ENCODE measurements around the gene EDA.

DNA sequence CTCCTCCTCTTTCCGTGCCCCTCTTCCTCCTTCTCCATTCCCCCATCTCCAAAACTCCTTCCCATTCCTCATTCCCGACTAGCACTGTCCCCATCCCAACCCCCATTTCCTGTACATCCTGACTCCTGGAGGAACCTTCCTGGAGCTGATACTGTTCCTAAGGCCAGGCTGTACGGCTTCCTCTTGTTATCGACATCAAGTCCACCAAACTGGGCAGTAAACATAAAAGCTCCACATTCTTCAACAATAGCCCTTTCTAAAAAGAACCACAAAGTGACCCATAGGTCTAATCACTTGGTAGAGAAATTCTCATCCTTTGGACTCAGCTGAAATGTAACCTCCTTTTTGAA is 410.9 kb downstream of the EDA start:
- TF ChIP-seq, protein P1, sequence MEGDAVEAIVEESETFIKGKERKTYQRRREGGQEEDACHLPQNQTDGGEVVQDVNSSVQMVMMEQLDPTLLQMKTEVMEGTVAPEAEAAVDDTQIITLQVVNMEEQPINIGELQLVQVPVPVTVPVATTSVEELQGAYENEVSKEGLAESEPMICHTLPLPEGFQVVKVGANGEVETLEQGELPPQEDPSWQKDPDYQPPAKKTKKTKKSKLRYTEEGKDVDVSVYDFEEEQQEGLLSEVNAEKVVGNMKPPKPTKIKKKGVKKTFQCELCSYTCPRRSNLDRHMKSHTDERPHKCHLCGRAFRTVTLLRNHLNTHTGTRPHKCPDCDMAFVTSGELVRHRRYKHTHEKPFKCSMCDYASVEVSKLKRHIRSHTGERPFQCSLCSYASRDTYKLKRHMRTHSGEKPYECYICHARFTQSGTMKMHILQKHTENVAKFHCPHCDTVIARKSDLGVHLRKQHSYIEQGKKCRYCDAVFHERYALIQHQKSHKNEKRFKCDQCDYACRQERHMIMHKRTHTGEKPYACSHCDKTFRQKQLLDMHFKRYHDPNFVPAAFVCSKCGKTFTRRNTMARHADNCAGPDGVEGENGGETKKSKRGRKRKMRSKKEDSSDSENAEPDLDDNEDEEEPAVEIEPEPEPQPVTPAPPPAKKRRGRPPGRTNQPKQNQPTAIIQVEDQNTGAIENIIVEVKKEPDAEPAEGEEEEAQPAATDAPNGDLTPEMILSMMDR (IDR thresholded peaks at IDR 0.05 in 2 of 3, conservative IDR thresholded peaks at IDR 0.05 in 1 of 3; ENCODE audit: borderline replicate concordance in 1 of 3, insufficient read depth in 1 of 3, low read depth in 2 of 3, low read length in 2 of 3) = no peak
- TF ChIP-seq YY1 (IDR thresholded peaks at IDR 0.05; ENCODE audit: extremely low read depth, insufficient replicate concordance, low read depth, low read length) (no peak), RAD21 (IDR thresholded peaks at IDR 0.05; ENCODE audit: low read depth) (no peak), POLR2AphosphoS5 (IDR thresholded peaks at IDR 0.05; ENCODE audit: low read depth, low read length) (no peak), ELF1 (IDR thresholded peaks at IDR 0.05; ENCODE audit: borderline replicate concordance, low read depth) (no peak), EZH2 (IDR thresholded peaks at IDR 0.05) (no peak)
- TF ChIP-seq, protein P2, sequence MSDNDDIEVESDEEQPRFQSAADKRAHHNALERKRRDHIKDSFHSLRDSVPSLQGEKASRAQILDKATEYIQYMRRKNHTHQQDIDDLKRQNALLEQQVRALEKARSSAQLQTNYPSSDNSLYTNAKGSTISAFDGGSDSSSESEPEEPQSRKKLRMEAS (IDR thresholded peaks at IDR 0.05) = no peak
